Memory B cell (primary cell): Measurements from ENCODE around the gene MVB12B.

ENCODE experiments used
- ATAC-seq: fragments of 150-1000 bp; cut with Tn5 transposase; 2 replicates; pipeline ENCODE4 v1.10.0; 2021; ENCODE audit warnings: low read depth, mild to moderate bottlenecking, moderate library complexity
- DNase-seq, 2 donors: peaks; one replicate each; pipeline ENCODE4 v3.0.0; 2022; ENCODE audit warnings: low spot score in 2 of 2
- H3K27ac Mint-ChIP-seq: one replicate; pipeline ENCODE4 v1.8.0; 2022; ENCODE audit warnings: mild to moderate bottlenecking, moderate library complexity, mixed read lengths
- H3K27me3 Mint-ChIP-seq: one replicate; pipeline ENCODE4 v1.8.0; 2022; ENCODE audit warnings: mixed read lengths
- H3K36me3 Mint-ChIP-seq: one replicate; pipeline ENCODE4 v1.8.0; 2022; ENCODE audit warnings: mild to moderate bottlenecking, mixed read lengths
- H3K4me1 Mint-ChIP-seq: one replicate; pipeline ENCODE4 v1.8.0; 2022; ENCODE audit warnings: mixed read lengths
- H3K4me3 Mint-ChIP-seq: one replicate; pipeline ENCODE4 v1.8.0; 2022; ENCODE audit warnings: mild to moderate bottlenecking, moderate library complexity, mixed read lengths
- H3K9me3 Mint-ChIP-seq: one replicate; pipeline ENCODE4 v1.8.0; 2022; ENCODE audit warnings: mixed read lengths

Gene MVB12B

GRCh38 chr9:126399789-126400188, 73.2 kb downstream of the MVB12B start:
- H3K27me3 Mint-ChIP-seq: peaks cover 2% of the 10 kb centered on the region
- no peak for ATAC-seq
- no peak overlapping the region for H3K27ac Mint-ChIP-seq
- peaks cover 8% of the 10 kb centered on the region for H3K4me1 Mint-ChIP-seq
- no peak for DNase-seq
- no peaks in the 10 kb centered on the region for H3K9me3 Mint-ChIP-seq
- H3K4me3 Mint-ChIP-seq: no peak overlapping the region
- no peaks in the 10 kb centered on the region for H3K36me3 Mint-ChIP-seq

- no peaks in the 10 kb centered on the region for H3K9me3 Mint-ChIP-seq
- no peak overlapping the region for H3K27ac Mint-ChIP-seq
- H3K36me3 Mint-ChIP-seq: no peaks in the 10 kb centered on the region
- DNase-seq: no peak
- H3K27me3 Mint-ChIP-seq: peaks cover 2% of the 10 kb centered on the region
- ATAC-seq: no peak
- peaks cover 8% of the 10 kb centered on the region for H3K4me1 Mint-ChIP-seq
- no peak overlapping the region for H3K4me3 Mint-ChIP-seq
Observed at GRCh38 chr9:126400571-126400970, 73.9 kb downstream of the MVB12B start.

- no peaks in the 10 kb centered on the region for H3K36me3 Mint-ChIP-seq
- no peak for DNase-seq
- H3K27ac Mint-ChIP-seq: no peak overlapping the region
- H3K27me3 Mint-ChIP-seq: peaks cover 2% of the 10 kb centered on the region
- ATAC-seq: no peak
- peaks cover 8% of the 10 kb centered on the region for H3K4me1 Mint-ChIP-seq
- H3K4me3 Mint-ChIP-seq: no peak overlapping the region
- no peaks in the 10 kb centered on the region for H3K9me3 Mint-ChIP-seq
Observed at GRCh38 chr9:126401107-126401506, 74.5 kb downstream of the MVB12B start.

GRCh38 chr9:126401581-126401980, 75.0 kb downstream of the MVB12B start:
- DNase-seq (no peak), ATAC-seq (no peak)
- Mint-ChIP-seq H3K4me3 (no peak overlapping the region), H3K27me3 (peaks cover 2% of the 10 kb centered on the region), H3K9me3 (no peaks in the 10 kb centered on the region), H3K27ac (no peak overlapping the region), H3K4me1 (peaks cover 8% of the 10 kb centered on the region), H3K36me3 (no peaks in the 10 kb centered on the region)

- H3K27me3 Mint-ChIP-seq: peaks cover 2% of the 10 kb centered on the region
- ATAC-seq (no peak), DNase-seq (no peak)
- H3K4me3 Mint-ChIP-seq: no peak overlapping the region
- H3K9me3 Mint-ChIP-seq: no peaks in the 10 kb centered on the region
- H3K4me1 Mint-ChIP-seq: peaks cover 4% of the 10 kb centered on the region
- no peak overlapping the region for H3K27ac Mint-ChIP-seq
- no peaks in the 10 kb centered on the region for H3K36me3 Mint-ChIP-seq
Observed at GRCh38 chr9:126403397-126403796, 76.8 kb downstream of the MVB12B start.

DNA sequence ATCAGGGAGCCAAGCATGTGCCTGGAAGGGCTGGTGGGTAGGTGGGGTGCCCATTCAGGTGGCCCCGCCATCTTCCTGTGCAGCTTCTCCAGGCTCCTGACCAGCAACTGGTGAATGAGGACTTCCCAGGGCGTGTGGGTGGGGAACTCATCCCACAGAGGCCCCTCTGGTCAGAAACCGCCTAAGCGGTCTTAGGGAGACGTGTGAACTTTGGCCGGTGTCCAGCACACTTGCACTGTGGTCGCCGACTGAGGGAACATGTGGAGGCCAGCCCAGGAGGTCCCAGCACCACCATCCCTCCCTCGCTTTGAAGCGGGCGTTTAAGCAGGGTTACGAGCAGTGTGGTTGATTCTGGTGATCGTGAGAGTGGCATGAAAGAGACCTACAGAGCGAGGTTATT, 77.8 kb downstream of the MVB12B start:
- peaks cover 2% of the 10 kb centered on the region for H3K27me3 Mint-ChIP-seq
- H3K4me3 Mint-ChIP-seq: no peak overlapping the region
- no peak overlapping the region for H3K27ac Mint-ChIP-seq
- no peak for DNase-seq
- H3K36me3 Mint-ChIP-seq: no peaks in the 10 kb centered on the region
- peaks cover 2% of the 10 kb centered on the region for H3K4me1 Mint-ChIP-seq
- ATAC-seq: no peak
- H3K9me3 Mint-ChIP-seq: no peaks in the 10 kb centered on the region

GRCh38 chr9:126406075-126406667, 79.5 kb downstream of the MVB12B start:
- Mint-ChIP-seq H3K27me3 (peaks cover 2% of the 10 kb centered on the region), H3K27ac (no peak overlapping the region), H3K4me3 (no peak overlapping the region), H3K36me3 (no peaks in the 10 kb centered on the region), H3K4me1 (peaks cover 2% of the 10 kb centered on the region), H3K9me3 (no peaks in the 10 kb centered on the region)
- no peak for DNase-seq
- ATAC-seq: no peak

DNA sequence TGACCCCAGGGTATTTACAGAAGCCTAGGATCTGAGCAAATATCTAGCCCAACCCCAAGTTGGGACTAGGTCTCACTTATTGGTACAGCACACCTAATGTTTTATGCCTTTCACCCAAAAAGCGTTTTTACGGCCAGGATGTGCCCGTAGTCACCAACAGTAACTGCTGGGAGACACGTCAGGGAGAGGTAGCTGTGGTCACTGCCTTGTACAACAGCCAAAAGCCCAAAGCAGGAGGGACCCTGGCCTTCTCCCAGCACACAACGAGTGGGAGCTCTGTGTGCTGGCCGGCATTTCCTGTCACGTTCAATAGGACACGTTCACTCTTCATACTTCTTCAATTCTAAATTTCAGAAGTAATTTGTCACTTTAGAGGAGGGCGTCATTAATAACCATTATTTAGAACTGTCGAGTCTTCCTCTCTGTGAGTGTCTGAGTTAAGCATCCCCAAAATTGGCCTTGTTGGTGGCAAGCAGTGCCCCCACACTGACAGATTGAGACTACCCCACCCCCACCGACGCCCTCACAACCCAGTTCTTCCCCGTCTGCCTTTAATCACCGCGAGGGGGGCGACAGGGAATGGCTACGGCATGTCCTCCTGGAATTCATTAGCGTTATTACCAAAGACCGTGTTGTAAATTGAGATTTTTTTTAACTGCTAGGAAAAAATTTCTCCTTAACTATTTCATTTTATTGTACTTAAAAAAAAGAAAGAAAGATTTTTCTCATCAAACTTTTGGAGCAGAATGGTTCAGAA, 80.7 kb downstream of the MVB12B start:
- DNase-seq: no peak
- peaks cover 11% of the 10 kb centered on the region for H3K4me1 Mint-ChIP-seq
- H3K36me3 Mint-ChIP-seq: no peaks in the 10 kb centered on the region
- no peak overlapping the region for H3K4me3 Mint-ChIP-seq
- H3K27me3 Mint-ChIP-seq: peaks cover 2% of the 10 kb centered on the region
- no peak for ATAC-seq
- H3K9me3 Mint-ChIP-seq: no peaks in the 10 kb centered on the region
- no peak overlapping the region for H3K27ac Mint-ChIP-seq

- DNase-seq (no peak), ATAC-seq (no peak)
- H3K36me3 Mint-ChIP-seq: no peaks in the 10 kb centered on the region
- H3K4me3 Mint-ChIP-seq: no peak overlapping the region
- H3K27ac Mint-ChIP-seq: no peak overlapping the region
- peaks cover 14% of the 10 kb centered on the region for H3K4me1 Mint-ChIP-seq
- no peaks in the 10 kb centered on the region for H3K9me3 Mint-ChIP-seq
- H3K27me3 Mint-ChIP-seq: peaks cover 2% of the 10 kb centered on the region
Observed at GRCh38 chr9:126408004-126408403, 81.4 kb downstream of the MVB12B start.

DNA sequence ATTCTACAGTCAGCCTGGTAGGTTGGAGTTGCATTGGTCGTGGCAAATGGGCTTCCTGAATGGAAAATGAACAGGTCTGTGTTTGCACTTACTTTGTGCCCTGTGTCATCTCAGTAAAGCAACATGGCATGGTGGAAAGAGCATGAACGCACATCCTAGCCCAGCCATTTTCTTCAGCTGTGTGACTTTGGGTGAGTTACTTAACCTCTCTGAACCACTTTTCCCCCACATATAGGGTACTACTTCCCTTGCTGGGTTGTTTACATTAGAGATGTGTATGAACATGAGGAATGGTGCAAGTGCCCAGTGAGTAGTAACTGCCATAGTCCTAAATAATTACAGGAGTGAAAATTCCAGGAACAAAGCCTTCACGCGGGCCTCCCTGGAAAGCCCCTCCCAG, 83.6 kb downstream of the MVB12B start:
- Mint-ChIP-seq H3K4me1 (peaks cover 18% of the 10 kb centered on the region), H3K27me3 (no peaks in the 10 kb centered on the region), H3K9me3 (no peaks in the 10 kb centered on the region), H3K36me3 (no peaks in the 10 kb centered on the region), H3K27ac (no peak overlapping the region), H3K4me3 (no peak overlapping the region)
- no peak for DNase-seq
- ATAC-seq: no peak

- peak; percentile 95 for ATAC-seq
- no peaks in the 10 kb centered on the region for H3K27me3 Mint-ChIP-seq
- no peaks in the 10 kb centered on the region for H3K36me3 Mint-ChIP-seq
- DNase-seq: peak in 1 of 2 donors; percentile 27
- H3K9me3 Mint-ChIP-seq: no peaks in the 10 kb centered on the region
- H3K4me3 Mint-ChIP-seq: peak overlapping the region; percentile 77
- peaks cover 18% of the 10 kb centered on the region for H3K4me1 Mint-ChIP-seq
- H3K27ac Mint-ChIP-seq: peak overlapping the region; percentile 77
Observed at GRCh38 chr9:126411225-126411947, 84.8 kb downstream of the MVB12B start.

- Mint-ChIP-seq H3K9me3 (no peaks in the 10 kb centered on the region), H3K27me3 (no peaks in the 10 kb centered on the region), H3K4me3 (peak overlapping the region; percentile 77), H3K36me3 (no peaks in the 10 kb centered on the region), H3K27ac (peak overlapping the region; percentile 77), H3K4me1 (peaks cover 18% of the 10 kb centered on the region)
- DNase-seq: no peak
- peak; percentile 13 for ATAC-seq
Observed at GRCh38 chr9:126411948-126412284, 85.3 kb downstream of the MVB12B start.

DNA sequence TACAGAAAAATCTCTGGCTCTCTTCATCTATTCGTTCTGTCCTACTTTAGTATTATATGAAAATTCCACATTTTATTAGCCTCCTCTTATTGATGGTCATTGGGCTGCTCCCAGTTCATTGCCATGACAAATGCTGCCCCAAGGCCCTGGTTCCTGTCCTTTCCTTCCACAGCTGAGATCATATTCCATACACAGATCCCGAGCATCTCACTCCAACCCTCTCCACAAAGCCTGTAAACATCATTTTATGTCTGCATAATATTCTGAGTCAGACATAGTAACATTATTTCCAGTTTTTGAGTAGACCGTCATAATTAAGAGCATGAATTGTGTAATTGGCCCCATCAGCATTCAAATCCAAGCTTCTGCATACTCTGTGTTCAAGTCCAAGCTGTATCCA, 86.3 kb downstream of the MVB12B start:
- H3K4me3 Mint-ChIP-seq: no peak overlapping the region
- peaks cover 1% of the 10 kb centered on the region for H3K27me3 Mint-ChIP-seq
- no peak overlapping the region for H3K27ac Mint-ChIP-seq
- no peak for ATAC-seq
- H3K9me3 Mint-ChIP-seq: no peaks in the 10 kb centered on the region
- peaks cover 18% of the 10 kb centered on the region for H3K4me1 Mint-ChIP-seq
- DNase-seq: no peak
- no peaks in the 10 kb centered on the region for H3K36me3 Mint-ChIP-seq

DNA sequence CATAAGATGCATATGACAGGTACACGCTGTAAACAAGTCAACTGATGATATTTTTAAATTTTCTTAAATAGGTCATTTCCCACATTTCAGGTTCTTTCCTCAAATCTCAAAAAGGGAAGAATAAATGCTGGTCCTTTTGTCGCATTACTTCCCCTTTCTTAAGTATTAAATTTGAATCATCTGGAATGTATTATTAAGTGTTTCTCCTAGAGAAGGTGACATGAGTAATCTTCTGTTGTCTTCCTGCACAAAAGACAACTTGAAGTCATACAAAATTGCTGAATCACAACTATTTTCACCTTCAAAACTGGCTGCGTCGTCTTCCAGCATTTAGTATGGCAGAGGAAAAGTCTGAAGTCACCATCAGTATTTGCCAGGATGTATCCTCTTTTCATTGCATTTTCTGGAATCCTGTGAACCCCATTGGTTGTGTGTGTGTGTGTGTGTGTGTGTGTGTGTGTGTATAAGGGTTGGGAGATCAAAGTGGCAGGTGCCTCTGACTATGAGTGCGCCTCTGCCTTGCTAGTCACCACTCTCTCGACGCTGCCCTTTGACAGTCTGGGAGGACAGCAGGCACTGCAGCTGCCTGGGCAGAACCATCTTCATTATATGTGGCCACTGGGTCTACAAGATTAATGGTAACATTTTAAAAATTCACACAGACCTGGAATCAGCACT, 86.9 kb downstream of the MVB12B start:
- peaks cover 1% of the 10 kb centered on the region for H3K27me3 Mint-ChIP-seq
- H3K27ac Mint-ChIP-seq: no peak overlapping the region
- no peak overlapping the region for H3K4me3 Mint-ChIP-seq
- no peaks in the 10 kb centered on the region for H3K9me3 Mint-ChIP-seq
- peaks cover 18% of the 10 kb centered on the region for H3K4me1 Mint-ChIP-seq
- H3K36me3 Mint-ChIP-seq: no peaks in the 10 kb centered on the region
- ATAC-seq: no peak
- no peak for DNase-seq
